K562 (cell line): ENCODE measurements around the gene CNTN3. TPM values are rescaled to one million over a fixed set of nuclear protein-coding genes. Genes with fewer than 3 reads are reported as not detected.

Experiments used
- ATAC-seq: fragments of 200-7000 bp; cut with Tn5 transposase; 3 replicates; pipeline ENCODE4 v1.9.1; 2020; ENCODE audit warnings: moderate library complexity
- BruUV-seq: library from RNA; stranded (reverse); fragments of 400-500 nt; replicated peaks from 2 replicates; lab custom pipeline; 2021; lab: Mats Ljungman, UMichigan
- CTCF ChIA-PET: fragments of 300-600 bp; formaldehyde crosslinking; extraction: SDS; loops from one replicate; lab custom pipeline; 2021; ENCODE audit warnings: low intra/inter-chr PET ratio; lab: Yijun Ruan, JAX
- POLR2A ChIA-PET: fragments of 300-600, 350-650 bp; sonication (Branson Sonifier 250); formaldehyde crosslinking; extraction: SDS; loops from one replicate; lab custom pipeline; 2021; ENCODE audit warnings: antibody characterized with exemption, inconsistent platforms; lab: Yijun Ruan, JAX
- DNase-seq, 4 experiments: peaks; one replicate each; pipeline versions ENCODE4 v3.0.0 to v3.0.0-alpha.2; 2011 to 2018; ENCODE audit warnings: low spot score in 3 of 4, mixed read lengths in 3 of 4; ENCODE audit errors: extremely low read depth in 1 of 4
- FAIRE-seq: peaks from 2 replicates; lab custom pipeline; 2011; peaks lifted over from hg19 to GRCh38; lab: Jason Lieb, UNC
- H2AFZ ChIP-seq: 2 replicates; pipeline ENCODE4 v1.6.0; 2011; ENCODE audit warnings: low read depth, low read length, control low read depth, inconsistent platforms
- H3K27ac ChIP-seq: fragments of 200-600 bp; 3 replicates; pipeline ENCODE4 v1.8.0; 2011; ENCODE audit warnings: low read depth, mild to moderate bottlenecking, control low read depth, inconsistent platforms, low read length, moderate library complexity, mixed read lengths; ENCODE audit errors: extremely low read depth
- H3K27me3 ChIP-seq, 2 experiments: fragments of 300-600 bp in 1 of 2; 2 replicates in 1 of 2; 3 replicates in 1 of 2; pipeline versions ENCODE4 v1.6.0 to v1.8.0; 2011; ENCODE audit warnings: inconsistent platforms in 2 of 2, low read length in 2 of 2, mild to moderate bottlenecking in 1 of 2, mixed read lengths in 1 of 2, moderate library complexity in 1 of 2; ENCODE audit not compliant: control insufficient read depth in 2 of 2, insufficient read depth in 2 of 2
- H3K36me3 ChIP-seq: fragments of 300-600 bp; 3 replicates; pipeline ENCODE4 v1.8.0; 2011; ENCODE audit warnings: mild to moderate bottlenecking, low read length, inconsistent platforms; ENCODE audit not compliant: control insufficient read depth, insufficient read depth
- H3K4me1 ChIP-seq, 2 experiments: fragments of 200-600 bp in 1 of 2; replicated peaks in 1 of 2; 2 replicates in 1 of 2; 3 replicates in 1 of 2; pipeline versions ENCODE4 v1.5.1 to v1.8.0; 2011; ENCODE audit warnings: inconsistent platforms in 2 of 2, low read length in 2 of 2, mild to moderate bottlenecking in 1 of 2, mixed read lengths in 1 of 2, moderate library complexity in 1 of 2; ENCODE audit not compliant: control insufficient read depth in 2 of 2, insufficient read depth in 2 of 2
- H3K4me2 ChIP-seq: 2 replicates; pipeline ENCODE4 v1.6.1; 2011; ENCODE audit warnings: low read length, control low read depth, inconsistent platforms, mixed read lengths; ENCODE audit not compliant: insufficient read depth
- H3K4me3 ChIP-seq: fragments of 200-600 bp; sonication (generic), shearing (Covaris generic); 2 replicates; pipeline ENCODE4 v1.5.1; 2016; ENCODE audit warnings: control low read depth, inconsistent platforms
- H3K79me2 ChIP-seq: fragments of 200-600 bp; 3 replicates; pipeline ENCODE4 v1.8.0; 2011; ENCODE audit warnings: low read length, inconsistent platforms; ENCODE audit not compliant: control insufficient read depth, insufficient read depth
- H3K9ac ChIP-seq, 2 experiments: 2 replicates each; pipeline versions ENCODE4 v1.6.0 to v1.6.1; 2011; ENCODE audit warnings: low read depth in 2 of 2, low read length in 2 of 2, control low read depth in 1 of 2, inconsistent platforms in 1 of 2, mild to moderate bottlenecking in 1 of 2, mixed read lengths in 1 of 2; ENCODE audit not compliant: insufficient read depth in 1 of 2
- H3K9me1 ChIP-seq: one replicate; pipeline ENCODE4 v1.6.0; 2011; ENCODE audit warnings: inconsistent platforms, mild to moderate bottlenecking, low read length, moderate library complexity; ENCODE audit not compliant: control insufficient read depth, insufficient read depth
- H3K9me3 ChIP-seq: replicated peaks from 2 replicates; pipeline ENCODE4 v1.5.1; 2011; ENCODE audit warnings: low read depth, low read length, inconsistent platforms; ENCODE audit not compliant: control insufficient read depth, insufficient read depth
- H4K20me1 ChIP-seq: replicated peaks from 2 replicates; pipeline ENCODE4 v1.6.1; 2011; ENCODE audit warnings: low read length, inconsistent platforms, mixed read lengths; ENCODE audit not compliant: control insufficient read depth, insufficient read depth
- BCL6 ChIP-seq: fragments of 250-450 bp; sonication (Bioruptor Pico); IDR thresholded peaks from 2 replicates; pipeline ENCODE4 v1.4.0; 2020
- BRCA1 ChIP-seq, 2 experiments: fragments of 450-650 bp in 1 of 2; sonication (generic) in 1 of 2; formaldehyde crosslinking in 1 of 2; IDR thresholded peaks; 2 replicates each; pipeline versions ENCODE4 v1.5.0 to v1.6.1; 2017 to 2020; ENCODE audit warnings: mild to moderate bottlenecking in 1 of 2, missing genetic modification reagents in 1 of 2
- CHCHD3 ChIP-seq: fragments of 250-450 bp; sonication (Bioruptor Pico); IDR thresholded peaks from 2 replicates; pipeline ENCODE4 v2.1.2; 2022; ENCODE audit warnings: mild to moderate bottlenecking
- CSDE1 ChIP-seq, 2 experiments: fragments of 450-650 bp; IDR thresholded peaks; 2 replicates each; pipeline ENCODE4 v1.6.1; 2016; ENCODE audit warnings: mild to moderate bottlenecking in 1 of 2
- FOXJ2 ChIP-seq: fragments of 200-800 bp; sonication (Bioruptor generic); IDR thresholded peaks from 2 replicates; pipeline ENCODE4 v1.6.1; 2016; ENCODE audit warnings: missing genetic modification characterization, missing compliant biosample characterization
- JUND ChIP-seq, 2 experiments: IDR thresholded peaks; 2 replicates in 1 of 2; 3 replicates in 1 of 2; pipeline ENCODE4 v1.6.1; 2011; ENCODE audit warnings: borderline replicate concordance in 2 of 2, low read depth in 2 of 2, low read length in 2 of 2, improper control_type of control experiment in 1 of 2, missing biosample characterization in 1 of 2, missing genetic modification characterization in 1 of 2, missing genetic modification reagents in 1 of 2
- PRDM10 ChIP-seq: fragments of 450-650 bp; IDR thresholded peaks from 2 replicates; pipeline ENCODE4 v1.6.1; 2018; ENCODE audit not compliant: partially characterized antibody
- RBFOX2 ChIP-seq: fragments of 200-400 bp; formaldehyde crosslinking; IDR thresholded peaks from 2 replicates; pipeline ENCODE4 v1.6.1; 2017; ENCODE audit warnings: low read depth, mild to moderate bottlenecking, low read length, moderate library complexity
- SETDB1 ChIP-seq: IDR thresholded peaks from one replicate; pipeline ENCODE4 v1.6.1; 2012; ENCODE audit warnings: low read length, control low read depth, inconsistent platforms
- TAF1 ChIP-seq: IDR thresholded peaks from 2 replicates; pipeline ENCODE4 v1.6.1; 2011; ENCODE audit warnings: mild to moderate bottlenecking, low read length, moderate library complexity; ENCODE audit not compliant: insufficient read depth, control insufficient read depth, severe bottlenecking; ENCODE audit errors: extremely low read depth
- ZC3H8 ChIP-seq: fragments of 450-650 bp; IDR thresholded peaks from 2 replicates; pipeline ENCODE4 v1.6.1; 2017
- ZFP91 ChIP-seq: sonication (generic); formaldehyde crosslinking; IDR thresholded peaks from 2 replicates; pipeline ENCODE4 v1.8.0; 2022; ENCODE audit warnings: mild to moderate bottlenecking, missing genetic modification reagents
- ZNF347 ChIP-seq: fragments of 450-650 bp; formaldehyde crosslinking; IDR thresholded peaks from 2 replicates; pipeline ENCODE4 v1.4.0; 2020; ENCODE audit warnings: low read depth, mild to moderate bottlenecking, moderate library complexity
- ZNF583 ChIP-seq: fragments of 250-450 bp; sonication (Bioruptor Pico); IDR thresholded peaks from 2 replicates; pipeline ENCODE4 v1.4.0; 2020
- WGBS: fragments of 100-300 bp; shearing (Covaris generic); methylation state at CpG from one replicate; pipeline ENCODE4 v1.1.6; 2016; ENCODE audit warnings: low coverage, mixed read lengths; ENCODE audit not compliant: insufficient coverage; ENCODE audit errors: missing lambda C conversion rate; 5-methylcytosine and 5-hydroxymethylcytosine counted together
- in situ Hi-C: fragments of 300-500 bp; cut with MboI; formaldehyde crosslinking; loops from 4 replicates; pipeline ENCODE4 v1.15.0; 2018; ENCODE audit warnings: inconsistent platforms, mixed read lengths
- intact Hi-C: fragments of 100-400 bp; cut with micrococcal nuclease; formaldehyde crosslinking; loops from 2 replicates; pipeline ENCODE4 v1.14.2; 2022
- polyA plus RNA-seq, 8 experiments: library from polyadenylated mRNA; depleted of rRNA in 4 of 8; stranded (reverse) in 5 of 8; unstranded in 3 of 8; fragments of >200 nt; fragmentation: Nextera tagmentation in 2 of 8; fragmentation: Illumina TruSeq in 1 of 8; extraction: Ambion mirVana in 2 of 8; extraction: Trizol in 1 of 8; gene quantifications; 2 replicates each; pipeline versions ENCODE4 v1.2.1 to v1.2.3, GENCODE V29; 2011 to 2014; ENCODE audit warnings: inconsistent platforms in 1 of 8, missing spikeins in 1 of 8
- total RNA-seq, 7 experiments: library from RNA; depleted of rRNA in 6 of 7; stranded (reverse); fragments of >200 nt in 6 of 7; fragmentation: Illumina TruSeq in 2 of 7; extraction: Trizol in 2 of 7; gene quantifications; 2 replicates each; pipeline versions ENCODE4 v1.2.1 to v1.2.3, GENCODE V29; 2011 to 2021; ENCODE audit warnings: low replicate concordance in 1 of 7

Gene CNTN3
- total and polyA plus RNA-seq, 9 of the 15 experiments (the other 6 are each of a cell fraction or from before 2014, with no cell fraction given): 0.01 to 0.07 (median 0.03) TPM; not detected in 3

- TF ChIP-seq SETDB1: no peak
- TF ChIP-seq ZNF583: no peak
- no peak for TF ChIP-seq BCL6 (CRISPR knock-in tag)
- TF ChIP-seq RBFOX2: no peak
- no peak for TF ChIP-seq FOXJ2
- no peak for TF ChIP-seq JUND (IDR thresholded peaks at IDR 0.05; ENCODE audit: borderline replicate concordance, low read depth, low read length)
- TF ChIP-seq JUND (tag; IDR thresholded peaks at IDR 0.05; ENCODE audit: borderline replicate concordance, low read depth, low read length): no peak
- TF ChIP-seq CHCHD3: no peak
- TF ChIP-seq CSDE1 (IDR thresholded peaks at IDR 0.05): no peak
Observed at GRCh38 chr3:74591946-74592345, 22.5 kb downstream of the CNTN3 start (continued).

GRCh38 chr3:74591342-74591741, 23.1 kb downstream of the CNTN3 start:
- intact Hi-C loops (no loop called here), in situ Hi-C loops (no loop called here)
- no peak for FAIRE-seq
- Histone ChIP-seq H3K4me1 (no peaks in the 10 kb centered on the region), H3K9me1 (no peaks in the 10 kb centered on the region), H4K20me1 (no peaks in the 10 kb centered on the region), H3K27me3 (no peaks in the 10 kb centered on the region), H3K36me3 (no peaks in the 10 kb centered on the region), H3K9ac (no peak overlapping the region), H3K4me2 (no peak overlapping the region), H3K4me3 (no peak overlapping the region), H3K79me2 (no peaks in the 10 kb centered on the region), H2AFZ (no peak overlapping the region), H3K9me3 (no peaks in the 10 kb centered on the region)
- 12% methylated on average over 2 of the region's 2 CpGs for WGBS
- no TSS peak for BruUV-seq
- DNase-seq: no peak
- ChIA-PET CTCF (no interaction called here), POLR2A (no interaction called here)
- ATAC-seq: no peak
- TF ChIP-seq ZC3H8 (no peak), TAF1 (no peak), ZFP91 (no peak), ZNF347 (CRISPR knock-in tag) (no peak), PRDM10 (no peak), BRCA1 (IDR thresholded peaks at IDR 0.05) (no peak), BRCA1 (CRISPR knock-in tag; IDR thresholded peaks at IDR 0.05) (no peak)
- TF ChIP-seq, all 486 proteins: peak for 0
- no peak overlapping the region for H3K27ac ChIP-seq
